Measurements from ENCODE around the gene GSN. TPM values are rescaled to one million over a fixed set of nuclear protein-coding genes. Genes with fewer than 3 reads are reported as not detected.

GSN gene
- total RNA-seq, 4 donors from 2014 or later = 487 to 785 (median 662) TPM

DNA sequence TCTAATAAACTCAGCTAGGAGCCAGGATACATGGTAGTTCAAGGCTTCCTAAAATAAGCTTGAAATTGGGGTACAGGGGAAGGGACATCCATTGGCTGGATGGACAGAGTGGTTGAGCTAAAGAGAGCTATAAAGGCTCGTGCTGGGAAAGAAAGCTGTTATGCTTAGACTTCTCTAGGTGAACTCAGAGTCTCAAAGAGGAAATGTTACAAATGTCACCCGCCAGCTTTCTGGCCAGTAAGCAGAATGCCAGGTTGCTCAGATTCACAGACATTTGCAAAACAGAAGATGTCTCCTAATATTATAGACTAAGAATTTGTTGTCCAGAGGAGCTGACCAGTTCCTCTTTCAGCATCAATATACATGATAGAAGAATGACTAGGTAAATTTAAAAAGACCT, 71.5 kb downstream of the GSN start:
- Histone ChIP-seq H3K4me1 (peaks cover 27 to 28% of the 10 kb centered on the region in 2 donors), H3K27me3 (no peaks in the 10 kb centered on the region), H3K36me3 (peaks cover 0 to 48% of the 10 kb centered on the region in 2 donors), H3K4me3 (no peak overlapping the region), H3K27ac (peak overlapping the region; percentile 67 to 97 (median 76)), H3K9me3 (no peaks in the 10 kb centered on the region)
- intact Hi-C loops (cut with DNase I; ENCODE audit: low total_unique reads) = no loop called here
- in situ Hi-C loops (cut with MboI; ENCODE audit: low sequenced_read_pairs in 4 of 4) = no loop called here
- no peak for TF ChIP-seq POLR2A (IDR thresholded peaks at IDR 0.05)
- TF ChIP-seq, protein P1, sequence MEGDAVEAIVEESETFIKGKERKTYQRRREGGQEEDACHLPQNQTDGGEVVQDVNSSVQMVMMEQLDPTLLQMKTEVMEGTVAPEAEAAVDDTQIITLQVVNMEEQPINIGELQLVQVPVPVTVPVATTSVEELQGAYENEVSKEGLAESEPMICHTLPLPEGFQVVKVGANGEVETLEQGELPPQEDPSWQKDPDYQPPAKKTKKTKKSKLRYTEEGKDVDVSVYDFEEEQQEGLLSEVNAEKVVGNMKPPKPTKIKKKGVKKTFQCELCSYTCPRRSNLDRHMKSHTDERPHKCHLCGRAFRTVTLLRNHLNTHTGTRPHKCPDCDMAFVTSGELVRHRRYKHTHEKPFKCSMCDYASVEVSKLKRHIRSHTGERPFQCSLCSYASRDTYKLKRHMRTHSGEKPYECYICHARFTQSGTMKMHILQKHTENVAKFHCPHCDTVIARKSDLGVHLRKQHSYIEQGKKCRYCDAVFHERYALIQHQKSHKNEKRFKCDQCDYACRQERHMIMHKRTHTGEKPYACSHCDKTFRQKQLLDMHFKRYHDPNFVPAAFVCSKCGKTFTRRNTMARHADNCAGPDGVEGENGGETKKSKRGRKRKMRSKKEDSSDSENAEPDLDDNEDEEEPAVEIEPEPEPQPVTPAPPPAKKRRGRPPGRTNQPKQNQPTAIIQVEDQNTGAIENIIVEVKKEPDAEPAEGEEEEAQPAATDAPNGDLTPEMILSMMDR (IDR thresholded peaks at IDR 0.05 in 4 of 5, conservative IDR thresholded peaks at IDR 0.05 in 1 of 5) = no peak
- DNase-seq = no peak
- ATAC-seq = peak in 1 of 2 donors; percentile 42

GRCh38 chr9:121340676-121341392, 72.9 kb downstream of the GSN start:
- TF ChIP-seq, protein P1 (IDR thresholded peaks at IDR 0.05 in 4 of 5, conservative IDR thresholded peaks at IDR 0.05 in 1 of 5) = no peak
- TF ChIP-seq POLR2A (IDR thresholded peaks at IDR 0.05) = peak in 1 of 2 donors; percentile 16
- DNase-seq = peak in 1 of 2 donors; percentile 75
- H3K9me3 ChIP-seq = no peaks in the 10 kb centered on the region
- H3K27me3 ChIP-seq = no peaks in the 10 kb centered on the region
- peaks cover 41% of the 10 kb centered on the region in 2 donors for H3K4me1 ChIP-seq
- peaks cover 0 to 53% of the 10 kb centered on the region in 2 donors for H3K36me3 ChIP-seq
- in situ Hi-C loops (cut with MboI; ENCODE audit: low sequenced_read_pairs in 4 of 4) = no loop called here
- H3K27ac ChIP-seq = peak overlapping the region; percentile 67 to 97 (median 76)
- intact Hi-C loops (cut with DNase I; ENCODE audit: low total_unique reads) = no loop called here
- H3K4me3 ChIP-seq = no peak overlapping the region
- peak; percentile 67 to 87 for ATAC-seq

- DNase-seq = no peak
- Histone ChIP-seq H3K4me1 (peaks cover 56 to 61% of the 10 kb centered on the region in 2 donors), H3K9me3 (no peaks in the 10 kb centered on the region), H3K27ac (peak overlapping the region; percentile 69 to 97 (median 75)), H3K4me3 (no peak overlapping the region), H3K36me3 (peaks cover 0 to 70% of the 10 kb centered on the region in 2 donors), H3K27me3 (no peaks in the 10 kb centered on the region)
- no peak for ATAC-seq
- intact Hi-C loops (cut with DNase I; ENCODE audit: low total_unique reads) (no loop called here), in situ Hi-C loops (cut with MboI; ENCODE audit: low sequenced_read_pairs in 4 of 4) (no loop called here)
- TF ChIP-seq, protein P1 (IDR thresholded peaks at IDR 0.05 in 4 of 5, conservative IDR thresholded peaks at IDR 0.05 in 1 of 5) = no peak
- no peak for TF ChIP-seq POLR2A (IDR thresholded peaks at IDR 0.05)
Observed at GRCh38 chr9:121344184-121344583, 76.2 kb downstream of the GSN start.

- Histone ChIP-seq H3K27ac (peak overlapping the region; percentile 69 to 97 (median 75)), H3K4me1 (peaks cover 54 to 63% of the 10 kb centered on the region in 2 donors), H3K27me3 (no peaks in the 10 kb centered on the region), H3K36me3 (peaks cover 0 to 63% of the 10 kb centered on the region in 2 donors), H3K9me3 (no peaks in the 10 kb centered on the region), H3K4me3 (no peak overlapping the region)
- peak; percentile 63 to 68 for ATAC-seq
- no peak for DNase-seq
- intact Hi-C loops (cut with DNase I; ENCODE audit: low total_unique reads) (no loop called here), in situ Hi-C loops (cut with MboI; ENCODE audit: low sequenced_read_pairs in 4 of 4) (no loop called here)
- TF ChIP-seq, protein P1 (IDR thresholded peaks at IDR 0.05 in 4 of 5, conservative IDR thresholded peaks at IDR 0.05 in 1 of 5) = no peak
Observed at GRCh38 chr9:121345070-121345469, 77.1 kb downstream of the GSN start.
